HK-2 (cell line): Measurements from ENCODE around the gene IDUA.

ENCODE experiments used
- DNase-seq: peaks from one replicate; pipeline ENCODE4 v3.0.0-alpha.2; 2018; ENCODE audit not compliant: unreplicated experiment

The IDUA gene

DNA sequence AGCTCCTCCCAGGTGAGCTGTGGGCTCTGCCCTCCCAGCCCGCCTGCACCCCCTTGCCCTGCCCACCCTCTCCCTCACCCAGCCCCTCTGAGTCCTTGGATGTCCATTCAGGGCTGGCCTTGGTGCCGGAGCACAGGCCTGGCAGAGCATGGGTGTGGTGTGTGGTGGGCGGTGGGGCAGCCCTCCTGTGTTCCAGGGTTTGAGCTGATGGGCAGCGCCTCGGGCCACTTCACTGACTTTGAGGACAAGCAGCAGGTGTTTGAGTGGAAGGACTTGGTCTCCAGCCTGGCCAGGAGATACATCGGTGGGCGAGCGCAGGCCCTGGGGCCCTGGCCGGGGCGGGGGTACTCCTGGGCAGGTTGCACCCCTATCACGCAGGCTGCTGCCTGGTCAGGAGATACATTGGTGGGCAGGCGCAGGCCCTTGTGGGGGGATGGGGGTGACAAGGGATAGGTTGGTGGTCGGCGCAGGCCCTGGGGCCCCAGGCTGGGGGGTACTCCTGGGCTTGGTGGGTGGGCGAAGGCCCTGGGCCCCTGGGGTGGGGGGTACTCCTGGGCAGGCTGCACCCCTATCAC lies 13.9 kb downstream of the IDUA start:
- no peak for DNase-seq

DNA sequence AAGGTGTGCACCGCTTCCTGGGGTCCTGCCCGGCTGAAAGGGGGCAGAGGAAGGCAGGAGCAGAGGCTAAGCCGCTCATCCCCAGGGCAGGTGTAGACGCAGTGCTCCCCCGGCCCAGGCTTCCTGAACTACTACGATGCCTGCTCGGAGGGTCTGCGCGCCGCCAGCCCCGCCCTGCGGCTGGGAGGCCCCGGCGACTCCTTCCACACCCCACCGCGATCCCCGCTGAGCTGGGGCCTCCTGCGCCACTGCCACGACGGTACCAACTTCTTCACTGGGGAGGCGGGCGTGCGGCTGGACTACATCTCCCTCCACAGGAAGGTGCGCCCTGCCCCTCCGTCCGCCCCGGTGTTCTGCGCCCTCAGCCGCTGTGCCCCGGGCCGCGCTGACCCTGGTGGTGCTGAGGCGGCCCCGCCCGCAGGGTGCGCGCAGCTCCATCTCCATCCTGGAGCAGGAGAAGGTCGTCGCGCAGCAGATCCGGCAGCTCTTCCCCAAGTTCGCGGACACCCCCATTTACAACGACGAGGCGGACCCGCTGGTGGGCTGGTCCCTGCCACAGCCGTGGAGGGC lies 14.8 kb downstream of the IDUA start:
- no peak for DNase-seq

- no peak for DNase-seq
Observed at GRCh38 chr4:1002131-1002630, 15.3 kb downstream of the IDUA start.

- DNase-seq = no peak
Observed at GRCh38 chr4:1002631-1003251, 15.9 kb downstream of the IDUA start.

GRCh38 chr4:1003271-1004070 lies 16.6 kb downstream of the IDUA start:
- DNase-seq = no peak

- no peak for DNase-seq
Observed at GRCh38 chr4:1004071-1004418, 17.2 kb downstream of the IDUA start.

GRCh38 chr4:1004557-1005485 lies 18.0 kb downstream of the IDUA start:
- DNase-seq = no peak

- no peak for DNase-seq
Observed at GRCh38 chr4:1006856-1007255, 20.0 kb downstream of the IDUA start.

GRCh38 chr4:1008840-1009541 lies 22.1 kb downstream of the IDUA start:
- DNase-seq = no peak

GRCh38 chr4:1009542-1010394 lies 22.9 kb downstream of the IDUA start:
- peak; percentile 83 for DNase-seq

- DNase-seq = peak; percentile 86
Observed at GRCh38 chr4:1010395-1011021, 23.7 kb downstream of the IDUA start.

- peak; percentile 96 for DNase-seq
Observed at GRCh38 chr4:1011022-1011665, 24.3 kb downstream of the IDUA start, which contains the start of gene FGFRL1. TSS of gene FGFRL1 (plus strand) at chr4:1011626. CDS start at chr4:1012486, 860 bp downstream.

DNA sequence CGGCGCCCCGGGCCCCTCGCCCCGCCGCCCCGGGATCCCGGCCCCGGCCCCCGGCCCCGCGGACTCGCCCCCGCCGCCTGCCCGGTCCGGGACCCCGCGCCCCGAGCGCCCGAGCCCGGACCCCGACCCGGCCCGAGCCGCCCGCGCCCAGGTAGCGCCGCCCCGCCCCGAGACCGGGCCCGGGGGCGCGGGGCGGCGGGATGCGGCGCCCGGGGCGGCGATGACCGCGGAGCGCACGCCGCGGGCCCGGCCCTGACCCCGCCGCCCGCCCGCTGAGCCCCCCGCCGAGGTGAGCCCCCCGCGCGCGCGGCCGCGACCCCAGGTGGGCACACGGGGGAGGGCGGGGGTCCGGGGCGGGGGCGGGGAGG lies 24.8 kb downstream of the IDUA start:
- DNase-seq = no peak

DNA sequence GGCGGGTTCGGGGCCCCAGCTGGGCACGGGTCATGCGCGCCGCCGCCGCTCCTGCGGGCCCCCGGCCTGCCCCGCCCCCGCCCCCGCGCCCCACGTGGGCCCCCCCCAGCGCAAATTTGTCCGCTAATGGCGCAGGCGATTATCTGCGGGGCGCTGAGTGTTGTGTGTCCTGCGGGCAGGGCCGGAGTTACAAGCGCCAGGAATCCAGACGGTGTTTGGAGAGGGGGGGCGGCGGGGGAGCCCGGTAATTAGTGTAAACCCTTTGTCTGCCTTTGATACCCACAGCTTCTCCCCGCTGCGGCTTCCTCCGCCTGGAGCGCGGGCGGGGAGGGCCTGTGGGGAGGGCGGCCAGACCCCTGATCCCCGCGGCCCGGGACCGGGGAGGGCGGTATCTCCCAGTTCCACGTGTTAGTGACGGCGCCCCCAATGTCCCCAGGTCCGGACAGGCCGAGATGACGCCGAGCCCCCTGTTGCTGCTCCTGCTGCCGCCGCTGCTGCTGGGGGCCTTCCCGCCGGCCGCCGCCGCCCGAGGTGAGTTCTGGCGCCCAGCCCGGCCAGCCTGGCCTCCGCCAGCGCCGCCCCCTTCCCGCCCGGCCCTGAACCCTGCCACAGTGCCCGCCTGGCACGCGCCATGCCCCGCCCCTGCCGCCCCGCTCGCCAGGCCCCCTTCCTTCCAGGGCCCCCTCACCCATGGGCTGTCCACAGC lies 25.3 kb downstream of the IDUA start:
- DNase-seq = peak; percentile 74

- no peak for DNase-seq
Observed at GRCh38 chr4:1013225-1014073, 26.6 kb downstream of the IDUA start.

- no peak for DNase-seq
Observed at GRCh38 chr4:1014291-1015167, 27.7 kb downstream of the IDUA start.
